Panc1 (cell line): Measurements from ENCODE around the gene TNRC6A. TPM values are rescaled to one million over a fixed set of nuclear protein-coding genes. Genes with fewer than 3 reads are reported as not detected.

Experiments
- ATAC-seq: fragments of 200-7000 bp; cut with Tn5 transposase; 2 replicates; pipeline ENCODE4 v1.9.1; 2020; ENCODE audit warnings: mild to moderate bottlenecking, moderate library complexity
- BruUV-seq: library from RNA; stranded (reverse); fragments of 400-500 nt; replicated peaks from 2 replicates; lab custom pipeline; 2021; lab: Mats Ljungman, UMichigan
- CTCF ChIA-PET: fragments of 300-600 bp; sonication (Branson Sonifier 250); formaldehyde crosslinking; loops from one replicate; lab custom pipeline; 2022; ENCODE audit warnings: antibody characterized with exemption; lab: Charles Lee
- POLR2A ChIA-PET: fragments of 300-600 bp; sonication (Branson Sonifier 250); formaldehyde crosslinking; loops from one replicate; lab custom pipeline; 2022; ENCODE audit warnings: antibody characterized with exemption; lab: Charles Lee
- DNase-seq: peaks from one replicate; pipeline ENCODE4 v3.0.0-alpha.2; 2010; ENCODE audit warnings: low read depth, low spot score
- H3K27ac ChIP-seq: 2 replicates; pipeline ENCODE4 v1.5.1; 2011; ENCODE audit warnings: mild to moderate bottlenecking, low read length, inconsistent platforms
- H3K27me3 ChIP-seq: fragments of 200-500 bp; sonication (Bioruptor generic); 2 replicates; pipeline ENCODE4 v1.6.0; 2014; ENCODE audit warnings: low read length, inconsistent platforms; ENCODE audit not compliant: control insufficient read depth, insufficient read depth
- H3K36me3 ChIP-seq: fragments of 200-500 bp; sonication (Bioruptor generic); 2 replicates; pipeline ENCODE4 v1.5.1; 2014; ENCODE audit warnings: inconsistent platforms, mild to moderate bottlenecking, low read length, moderate library complexity; ENCODE audit not compliant: control insufficient read depth, insufficient read depth
- H3K4me1 ChIP-seq: 2 replicates; pipeline ENCODE4 v1.5.1; 2011; ENCODE audit warnings: inconsistent platforms, mild to moderate bottlenecking, low read length, moderate library complexity; ENCODE audit not compliant: control insufficient read depth, insufficient read depth
- H3K4me3 ChIP-seq, 2 experiments: 2 replicates each; pipeline ENCODE4 v1.5.1; 2011 to 2012; ENCODE audit warnings: low read depth in 2 of 2, low read length in 2 of 2, mild to moderate bottlenecking in 2 of 2, inconsistent platforms in 1 of 2, moderate library complexity in 1 of 2
- H3K9me3 ChIP-seq: fragments of 200-500 bp; sonication (Bioruptor generic); 2 replicates; pipeline ENCODE4 v1.5.1; 2014; ENCODE audit warnings: low read depth, mild to moderate bottlenecking, inconsistent platforms, low read length, moderate library complexity; ENCODE audit not compliant: control insufficient read depth, insufficient read depth
- POLR2AphosphoS5 ChIP-seq: IDR thresholded peaks from 2 replicates; pipeline ENCODE4 v1.6.1; 2012; ENCODE audit warnings: mild to moderate bottlenecking, low read depth, low read length, moderate library complexity
- SIN3A ChIP-seq: IDR thresholded peaks from 2 replicates; pipeline ENCODE4 v1.6.1; 2012; ENCODE audit warnings: low read depth, mild to moderate bottlenecking, low read length, moderate library complexity, borderline replicate concordance; ENCODE audit not compliant: insufficient read depth
- TCF7L2 ChIP-seq: IDR thresholded peaks from 2 replicates; pipeline ENCODE4 v1.6.1; 2011; ENCODE audit warnings: mild to moderate bottlenecking, low read depth, low read length, inconsistent platforms
- in situ Hi-C: cut with HindIII; loops from 2 replicates; pipeline ENCODE4 v1.10.0; 2016; ENCODE audit warnings: low sequenced_read_pairs, low pct_unique_long_range_greater_than_20kb
- intact Hi-C: fragments of 100-400 bp; cut with micrococcal nuclease; formaldehyde crosslinking; loops from one replicate; pipeline ENCODE4 v1.10.0; 2022; ENCODE audit not compliant: unreplicated experiment
- total RNA-seq: library from RNA; stranded (reverse); gene quantifications from one replicate; pipeline ENCODE4 v1.2.1, GENCODE V29; 2021; ENCODE audit not compliant: unreplicated experiment
- TF ChIP-seq, protein P1 (sequence below): fragments of 450-650 bp; IDR thresholded peaks from 2 replicates; pipeline ENCODE4 v1.5.1; 2017; ENCODE audit warnings: mild to moderate bottlenecking
- TF ChIP-seq, protein P2 (sequence below), 2 experiments: IDR thresholded peaks; 2 replicates each; pipeline ENCODE4 v1.6.1; 2011 to 2012; ENCODE audit warnings: low read depth in 2 of 2, control low read depth in 1 of 2, low read length in 1 of 2, mild to moderate bottlenecking in 1 of 2, moderate library complexity in 1 of 2; ENCODE audit not compliant: insufficient read depth in 1 of 2

Gene TNRC6A
- total RNA-seq, 1 experiment from 2014 or later, result 53.6 TPM

DNA sequence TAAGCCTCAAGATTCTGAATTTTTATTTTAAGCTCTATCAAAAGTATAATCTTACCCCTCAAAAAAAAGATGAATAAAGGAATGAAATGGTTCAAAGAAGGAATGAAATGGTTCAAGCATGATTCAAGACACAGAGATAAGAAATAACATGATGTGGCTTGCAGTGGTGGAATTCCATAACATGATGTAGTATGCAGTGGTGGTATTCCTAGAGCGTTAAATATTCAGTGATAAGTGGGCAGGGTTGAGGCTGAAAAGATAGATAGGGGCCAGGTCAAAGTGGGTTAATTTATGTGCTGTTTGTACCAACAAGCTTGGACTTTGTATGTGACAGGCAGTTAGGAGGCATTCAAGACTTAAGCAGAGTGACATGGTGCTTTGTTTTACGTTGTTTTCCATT is 29.6 kb downstream of the TNRC6A start:
- no peaks in the 10 kb centered on the region for H3K9me3 ChIP-seq
- H3K27me3 ChIP-seq, result no peaks in the 10 kb centered on the region
- DNase-seq, result no peak
- ChIA-PET CTCF (interaction anchor here (0.6 kb wide), 1 partner anchor 33 kb away, joined by 24 read pairs; no protein-coding TSS in a partner anchor), POLR2A (no interaction called here)
- peaks cover 11% of the 10 kb centered on the region; the same call in 1 of the 2 replicates for H3K36me3 ChIP-seq
- H3K27ac ChIP-seq, result no peak overlapping the region
- H3K4me3 ChIP-seq, result no peak overlapping the region
- intact Hi-C loops (no loop called here), in situ Hi-C loops (no loop called here)
- ATAC-seq, result no peak
- peaks cover 10% of the 10 kb centered on the region; the same call in 1 of the 2 replicates for H3K4me1 ChIP-seq
- no TSS peak for BruUV-seq
- TF ChIP-seq, protein P1, sequence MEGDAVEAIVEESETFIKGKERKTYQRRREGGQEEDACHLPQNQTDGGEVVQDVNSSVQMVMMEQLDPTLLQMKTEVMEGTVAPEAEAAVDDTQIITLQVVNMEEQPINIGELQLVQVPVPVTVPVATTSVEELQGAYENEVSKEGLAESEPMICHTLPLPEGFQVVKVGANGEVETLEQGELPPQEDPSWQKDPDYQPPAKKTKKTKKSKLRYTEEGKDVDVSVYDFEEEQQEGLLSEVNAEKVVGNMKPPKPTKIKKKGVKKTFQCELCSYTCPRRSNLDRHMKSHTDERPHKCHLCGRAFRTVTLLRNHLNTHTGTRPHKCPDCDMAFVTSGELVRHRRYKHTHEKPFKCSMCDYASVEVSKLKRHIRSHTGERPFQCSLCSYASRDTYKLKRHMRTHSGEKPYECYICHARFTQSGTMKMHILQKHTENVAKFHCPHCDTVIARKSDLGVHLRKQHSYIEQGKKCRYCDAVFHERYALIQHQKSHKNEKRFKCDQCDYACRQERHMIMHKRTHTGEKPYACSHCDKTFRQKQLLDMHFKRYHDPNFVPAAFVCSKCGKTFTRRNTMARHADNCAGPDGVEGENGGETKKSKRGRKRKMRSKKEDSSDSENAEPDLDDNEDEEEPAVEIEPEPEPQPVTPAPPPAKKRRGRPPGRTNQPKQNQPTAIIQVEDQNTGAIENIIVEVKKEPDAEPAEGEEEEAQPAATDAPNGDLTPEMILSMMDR, result no peak
- TF ChIP-seq, protein P2, sequence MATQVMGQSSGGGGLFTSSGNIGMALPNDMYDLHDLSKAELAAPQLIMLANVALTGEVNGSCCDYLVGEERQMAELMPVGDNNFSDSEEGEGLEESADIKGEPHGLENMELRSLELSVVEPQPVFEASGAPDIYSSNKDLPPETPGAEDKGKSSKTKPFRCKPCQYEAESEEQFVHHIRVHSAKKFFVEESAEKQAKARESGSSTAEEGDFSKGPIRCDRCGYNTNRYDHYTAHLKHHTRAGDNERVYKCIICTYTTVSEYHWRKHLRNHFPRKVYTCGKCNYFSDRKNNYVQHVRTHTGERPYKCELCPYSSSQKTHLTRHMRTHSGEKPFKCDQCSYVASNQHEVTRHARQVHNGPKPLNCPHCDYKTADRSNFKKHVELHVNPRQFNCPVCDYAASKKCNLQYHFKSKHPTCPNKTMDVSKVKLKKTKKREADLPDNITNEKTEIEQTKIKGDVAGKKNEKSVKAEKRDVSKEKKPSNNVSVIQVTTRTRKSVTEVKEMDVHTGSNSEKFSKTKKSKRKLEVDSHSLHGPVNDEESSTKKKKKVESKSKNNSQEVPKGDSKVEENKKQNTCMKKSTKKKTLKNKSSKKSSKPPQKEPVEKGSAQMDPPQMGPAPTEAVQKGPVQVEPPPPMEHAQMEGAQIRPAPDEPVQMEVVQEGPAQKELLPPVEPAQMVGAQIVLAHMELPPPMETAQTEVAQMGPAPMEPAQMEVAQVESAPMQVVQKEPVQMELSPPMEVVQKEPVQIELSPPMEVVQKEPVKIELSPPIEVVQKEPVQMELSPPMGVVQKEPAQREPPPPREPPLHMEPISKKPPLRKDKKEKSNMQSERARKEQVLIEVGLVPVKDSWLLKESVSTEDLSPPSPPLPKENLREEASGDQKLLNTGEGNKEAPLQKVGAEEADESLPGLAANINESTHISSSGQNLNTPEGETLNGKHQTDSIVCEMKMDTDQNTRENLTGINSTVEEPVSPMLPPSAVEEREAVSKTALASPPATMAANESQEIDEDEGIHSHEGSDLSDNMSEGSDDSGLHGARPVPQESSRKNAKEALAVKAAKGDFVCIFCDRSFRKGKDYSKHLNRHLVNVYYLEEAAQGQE (IDR thresholded peaks at IDR 0.05; ENCODE audit: insufficient read depth in 1 of 2, low read depth in 2 of 2, low read length in 1 of 2), result no peak
- no peak for TF ChIP-seq TCF7L2
- TF ChIP-seq SIN3A, result no peak
- TF ChIP-seq POLR2AphosphoS5, result no peak

DNA sequence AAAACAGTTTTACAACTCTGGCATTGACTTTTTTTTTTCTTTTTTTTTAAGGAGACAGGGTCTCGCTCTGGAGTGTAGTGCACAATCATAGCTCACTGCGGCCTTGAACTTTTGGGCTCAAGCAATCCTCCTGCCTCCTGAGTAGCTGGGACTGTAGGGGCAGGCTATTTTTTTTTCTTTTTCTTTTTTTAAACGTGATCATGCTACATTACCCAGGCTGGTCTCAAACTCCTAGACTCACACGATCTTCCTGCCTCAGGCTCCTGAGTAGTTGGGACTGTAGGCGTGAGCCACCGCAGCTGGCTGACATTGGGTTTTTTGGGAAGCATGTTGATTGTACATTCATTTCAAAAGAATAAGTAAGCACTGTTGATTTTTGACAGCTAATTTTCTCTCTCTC is 32.1 kb downstream of the TNRC6A start:
- H3K4me3 ChIP-seq, result no peak overlapping the region
- in situ Hi-C loops, result no loop called here
- intact Hi-C loops, result no loop called here
- POLR2A ChIA-PET, result interaction anchor here (0.6 kb wide), 1 partner anchor 10 kb away, joined by 3 read pairs; no protein-coding TSS in a partner anchor
- H3K27ac ChIP-seq, result no peak overlapping the region
- DNase-seq (no peak), ATAC-seq (no peak)
- no peaks in the 10 kb centered on the region for H3K27me3 ChIP-seq
- BruUV-seq, result no TSS peak
- TF ChIP-seq, protein P1, result no peak
- no peak for TF ChIP-seq TCF7L2
- no peak for TF ChIP-seq POLR2AphosphoS5
- TF ChIP-seq, protein P2 (IDR thresholded peaks at IDR 0.05; ENCODE audit: insufficient read depth in 1 of 2, low read depth in 2 of 2, low read length in 1 of 2), result no peak
- no peak for TF ChIP-seq SIN3A
- CTCF ChIA-PET, result no interaction called here
- no peaks in the 10 kb centered on the region for H3K9me3 ChIP-seq
- H3K4me1 ChIP-seq, result peaks cover 5% of the 10 kb centered on the region; the same call in 1 of the 2 replicates
- H3K36me3 ChIP-seq, result peaks cover 11% of the 10 kb centered on the region; the same call in 1 of the 2 replicates
